Neural cell (in vitro differentiated cells): Measurements from ENCODE around the gene RTN4R. TPM values are rescaled to one million over a fixed set of nuclear protein-coding genes. Genes with fewer than 3 reads are reported as not detected.

Experiments used
- H2AFZ ChIP-seq: fragments of 200-600, 300-800 bp; sonication (generic), shearing (Covaris generic); 2 replicates; pipeline ENCODE4 v1.6.0; 2014; ENCODE audit warnings: low read depth, mild to moderate bottlenecking, antibody characterized with exemption, low read length, moderate library complexity
- H3F3A ChIP-seq: fragments of 200-600 bp; shearing (Covaris generic); 2 replicates; pipeline ENCODE4 v1.6.1; 2016; ENCODE audit warnings: mild to moderate bottlenecking, moderate library complexity, mixed read lengths, antibody characterized with exemption, low read length; ENCODE audit not compliant: insufficient read depth, poor library complexity, severe bottlenecking
- H3K27ac ChIP-seq: fragments of 200-600, 300-800 bp; sonication (generic), shearing (Covaris generic); 2 replicates; pipeline ENCODE4 v1.5.1; 2014; ENCODE audit warnings: mild to moderate bottlenecking, low read length, moderate library complexity
- H3K27me3 ChIP-seq: fragments of 300-800, 200-600 bp; sonication (generic), shearing (Covaris generic); 2 replicates; pipeline ENCODE4 v1.6.0; 2014; ENCODE audit warnings: mild to moderate bottlenecking, low read depth, low read length, moderate library complexity; ENCODE audit not compliant: insufficient read depth
- H3K36me3 ChIP-seq: fragments of 300-800, 200-600 bp; sonication (generic), shearing (Covaris generic); 2 replicates; pipeline ENCODE4 v1.5.1; 2014; ENCODE audit warnings: mild to moderate bottlenecking, antibody characterized with exemption, low read length, moderate library complexity; ENCODE audit not compliant: insufficient read depth
- H3K4me2 ChIP-seq: fragments of 300-800, 200-600 bp; sonication (generic), shearing (Covaris generic); 2 replicates; pipeline ENCODE4 v1.6.0; 2014; ENCODE audit warnings: mild to moderate bottlenecking, low read length
- H3K4me3 ChIP-seq: fragments of 300-800, 200-600 bp; sonication (generic), shearing (Covaris generic); 2 replicates; pipeline ENCODE4 v1.5.1; 2014; ENCODE audit warnings: mild to moderate bottlenecking, low read length, moderate library complexity
- H3K79me2 ChIP-seq: fragments of 200-600 bp; shearing (Covaris generic); replicated peaks from 2 replicates; pipeline ENCODE4 v1.6.0; 2014; ENCODE audit warnings: mild to moderate bottlenecking, low read length, moderate library complexity; ENCODE audit not compliant: insufficient read depth
- H3K9ac ChIP-seq: fragments of 300-800, 200-600 bp; sonication (generic), shearing (Covaris generic); 2 replicates; pipeline ENCODE4 v1.6.1; 2016; ENCODE audit warnings: mild to moderate bottlenecking, low read length, mixed read lengths
- H3K9me2 ChIP-seq: fragments of 200-600 bp; shearing (Covaris generic); 2 replicates; pipeline ENCODE4 v1.6.1; 2016; ENCODE audit warnings: mild to moderate bottlenecking, low read length, mixed read lengths; ENCODE audit not compliant: insufficient read depth
- H3K9me3 ChIP-seq: fragments of 200-600, 300-800 bp; sonication (generic), shearing (Covaris generic); 2 replicates; pipeline ENCODE4 v1.6.1; 2016; ENCODE audit warnings: mild to moderate bottlenecking, mixed run types, low read length, moderate library complexity, mixed read lengths
- H4K20me1 ChIP-seq: fragments of 200-600 bp; shearing (Covaris generic); 2 replicates; pipeline ENCODE4 v1.6.1; 2016; ENCODE audit warnings: mild to moderate bottlenecking, mixed run types; ENCODE audit not compliant: insufficient read depth
- EP300 ChIP-seq: fragments of 450-650 bp; conservative IDR thresholded peaks from 2 replicates; pipeline ENCODE4 v1.6.1; 2014; ENCODE audit warnings: antibody characterized with exemption, mild to moderate bottlenecking, moderate library complexity; ENCODE audit not compliant: poor library complexity, severe bottlenecking
- EZH2 ChIP-seq: fragments of 200-600, 300-800 bp; shearing (Covaris generic), sonication (generic); IDR thresholded peaks from 2 replicates; pipeline ENCODE4 v1.6.1; 2014; ENCODE audit warnings: antibody characterized with exemption, low read length, borderline replicate concordance, mild to moderate bottlenecking; ENCODE audit not compliant: insufficient read depth, poor library complexity, severe bottlenecking
- MXI1 ChIP-seq: fragments of 450-650 bp; conservative IDR thresholded peaks from 2 replicates; pipeline ENCODE4 v1.6.1; 2014; ENCODE audit warnings: antibody characterized with exemption, mild to moderate bottlenecking; ENCODE audit not compliant: poor library complexity, severe bottlenecking
- POLR2AphosphoS5 ChIP-seq: IDR thresholded peaks from 2 replicates; pipeline ENCODE4 v1.6.1; 2012
- RAD21 ChIP-seq: fragments of 450-650 bp; conservative IDR thresholded peaks from 2 replicates; pipeline ENCODE4 v1.6.1; 2014; ENCODE audit warnings: antibody characterized with exemption, mild to moderate bottlenecking, moderate library complexity
- REST ChIP-seq: IDR thresholded peaks from 2 replicates; pipeline ENCODE4 v1.6.1; 2012; ENCODE audit warnings: borderline replicate concordance
- SMC3 ChIP-seq: fragments of 450-650 bp; conservative IDR thresholded peaks from 2 replicates; pipeline ENCODE4 v1.6.1; 2014; ENCODE audit warnings: antibody characterized with exemption, mild to moderate bottlenecking, moderate library complexity; ENCODE audit not compliant: poor library complexity
- TAF1 ChIP-seq: IDR thresholded peaks from 2 replicates; pipeline ENCODE4 v1.6.1; 2012; ENCODE audit warnings: low read depth
- polyA plus RNA-seq: library from polyadenylated mRNA; depleted of rRNA; stranded (reverse); fragments of >200 nt; gene quantifications from 2 replicates; pipeline ENCODE4 v1.2.3, GENCODE V29; 2014
- TF ChIP-seq, protein P1 (sequence below): fragments of 450-650 bp; IDR thresholded peaks from 2 replicates; pipeline ENCODE4 v1.5.1; 2014; ENCODE audit warnings: antibody characterized with exemption, mild to moderate bottlenecking, moderate library complexity; ENCODE audit not compliant: poor library complexity, severe bottlenecking

RTN4R gene
- polyA plus RNA-seq, 1 donor from 2014 or later, result 13.6 TPM

GRCh38 chr22:20238536-20238900 is 29.6 kb downstream of the RTN4R start:
- H3K27ac ChIP-seq, result no peak overlapping the region
- TF ChIP-seq MXI1, result no peak
- TF ChIP-seq SMC3, result no peak
- TF ChIP-seq RAD21, result no peak
- TF ChIP-seq TAF1, result no peak
- TF ChIP-seq EZH2, result no peak
- no peaks in the 10 kb centered on the region for H3K9me2 ChIP-seq
- H2AFZ ChIP-seq, result no peak overlapping the region
- no peak overlapping the region for H3K4me2 ChIP-seq
- H3K9me3 ChIP-seq, result no peaks in the 10 kb centered on the region
- no peaks in the 10 kb centered on the region for H3K36me3 ChIP-seq
- H3K9ac ChIP-seq, result no peak overlapping the region
- H3F3A ChIP-seq, result no peaks in the 10 kb centered on the region
- H3K27me3 ChIP-seq, result no peaks in the 10 kb centered on the region
- H3K79me2 ChIP-seq, result no peaks in the 10 kb centered on the region
- H3K4me3 ChIP-seq, result no peak overlapping the region
- no peaks in the 10 kb centered on the region for H4K20me1 ChIP-seq

DNA sequence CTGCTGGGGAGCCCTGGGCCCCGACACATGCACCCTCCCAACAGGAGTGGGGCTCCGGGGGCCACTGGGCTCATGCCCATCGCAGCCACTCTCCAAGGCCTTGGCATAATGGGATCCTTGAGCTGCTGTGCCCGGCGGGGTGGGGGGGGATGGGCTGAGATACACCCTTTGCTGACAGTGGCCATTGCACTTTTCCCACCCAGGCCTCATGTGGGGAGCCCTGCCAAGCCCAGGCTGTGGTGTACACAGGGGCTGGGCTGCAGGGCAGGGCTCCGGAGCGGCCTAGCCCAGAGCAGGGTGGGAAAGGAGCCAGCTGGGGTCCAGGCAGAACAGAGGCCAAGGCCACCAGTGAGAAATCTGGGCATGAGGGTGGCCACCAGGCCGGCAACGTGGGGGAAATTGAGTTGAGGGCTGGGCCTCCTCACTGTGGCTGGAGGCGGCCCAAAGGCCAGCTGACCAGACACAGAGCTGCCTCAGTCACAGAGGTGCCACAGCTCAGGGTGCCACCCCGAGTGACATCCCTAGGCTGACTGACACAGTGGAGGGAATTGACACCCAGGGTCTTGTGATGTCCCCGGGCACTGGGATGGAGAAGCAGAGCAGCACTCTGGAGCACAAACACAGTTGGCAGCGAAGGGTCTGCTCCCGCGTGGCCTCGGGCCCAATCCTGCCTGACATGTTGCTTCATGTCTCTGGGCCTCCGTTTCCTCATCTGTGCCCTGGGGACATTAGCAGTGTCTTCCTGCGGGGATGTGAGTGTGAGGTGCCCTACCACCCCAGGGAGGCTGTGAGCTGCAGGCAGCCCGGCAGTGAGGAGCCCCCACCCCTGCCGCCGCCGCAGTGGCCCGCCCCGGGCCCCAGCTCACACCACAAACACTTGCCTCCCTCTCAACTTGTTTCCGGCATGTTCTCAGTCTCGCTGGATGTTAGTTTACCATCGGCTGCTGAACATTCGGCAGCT is 30.4 kb downstream of the RTN4R start:
- H3K36me3 ChIP-seq, result no peaks in the 10 kb centered on the region
- no peaks in the 10 kb centered on the region for H3K9me2 ChIP-seq
- no peaks in the 10 kb centered on the region for H3K9me3 ChIP-seq
- H4K20me1 ChIP-seq, result no peaks in the 10 kb centered on the region
- H2AFZ ChIP-seq, result no peak overlapping the region
- no peak for TF ChIP-seq REST
- no peak for TF ChIP-seq POLR2AphosphoS5
- TF ChIP-seq EZH2, result no peak
- TF ChIP-seq RAD21, result no peak
- no peak for TF ChIP-seq EP300
- no peak for TF ChIP-seq SMC3
- no peak for TF ChIP-seq TAF1
- no peak for TF ChIP-seq MXI1
- TF ChIP-seq, protein P1, sequence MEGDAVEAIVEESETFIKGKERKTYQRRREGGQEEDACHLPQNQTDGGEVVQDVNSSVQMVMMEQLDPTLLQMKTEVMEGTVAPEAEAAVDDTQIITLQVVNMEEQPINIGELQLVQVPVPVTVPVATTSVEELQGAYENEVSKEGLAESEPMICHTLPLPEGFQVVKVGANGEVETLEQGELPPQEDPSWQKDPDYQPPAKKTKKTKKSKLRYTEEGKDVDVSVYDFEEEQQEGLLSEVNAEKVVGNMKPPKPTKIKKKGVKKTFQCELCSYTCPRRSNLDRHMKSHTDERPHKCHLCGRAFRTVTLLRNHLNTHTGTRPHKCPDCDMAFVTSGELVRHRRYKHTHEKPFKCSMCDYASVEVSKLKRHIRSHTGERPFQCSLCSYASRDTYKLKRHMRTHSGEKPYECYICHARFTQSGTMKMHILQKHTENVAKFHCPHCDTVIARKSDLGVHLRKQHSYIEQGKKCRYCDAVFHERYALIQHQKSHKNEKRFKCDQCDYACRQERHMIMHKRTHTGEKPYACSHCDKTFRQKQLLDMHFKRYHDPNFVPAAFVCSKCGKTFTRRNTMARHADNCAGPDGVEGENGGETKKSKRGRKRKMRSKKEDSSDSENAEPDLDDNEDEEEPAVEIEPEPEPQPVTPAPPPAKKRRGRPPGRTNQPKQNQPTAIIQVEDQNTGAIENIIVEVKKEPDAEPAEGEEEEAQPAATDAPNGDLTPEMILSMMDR, result no peak
- no peak overlapping the region for H3K9ac ChIP-seq
- H3K4me2 ChIP-seq, result no peak overlapping the region
- H3K4me3 ChIP-seq, result no peak overlapping the region
- H3F3A ChIP-seq, result no peaks in the 10 kb centered on the region
- H3K27ac ChIP-seq, result no peak overlapping the region
- no peaks in the 10 kb centered on the region for H3K79me2 ChIP-seq
- no peaks in the 10 kb centered on the region for H3K27me3 ChIP-seq
